Breast epithelium (tissue), 4 donors: ENCODE results near the gene MICAL2. TPM values are rescaled to one million over a fixed set of nuclear protein-coding genes. Genes with fewer than 3 reads are reported as not detected.

Source experiments
- DNase-seq, 2 donors: peaks; one replicate each; pipeline ENCODE4 v3.0.0-alpha.2; 2019; ENCODE audit warnings: low spot score in 2 of 2
- H3K27ac ChIP-seq, 2 donors: fragments of 200-600 bp; sonication (generic) in 1 of 2; one replicate each; pipeline ENCODE4 v1.5.1; 2016 to 2019; ENCODE audit warnings: mild to moderate bottlenecking in 1 of 2
- H3K27me3 ChIP-seq, 2 donors: fragments of 200-600 bp; sonication (generic) in 1 of 2; one replicate each; pipeline versions ENCODE4 v1.5.1 to v1.6.0; 2017 to 2019; ENCODE audit warnings: control low read depth in 1 of 2, mild to moderate bottlenecking in 1 of 2
- H3K36me3 ChIP-seq: fragments of 200-600 bp; one replicate; pipeline ENCODE4 v1.5.1; 2019
- H3K4me1 ChIP-seq, 2 donors: fragments of 200-600 bp; sonication (generic); one replicate each; pipeline ENCODE4 v1.5.1; 2016 to 2019; ENCODE audit warnings: control low read depth in 1 of 2
- H3K4me3 ChIP-seq, 3 donors: fragments of 200-600 bp; sonication (generic); 1 replicate in 2 of 3; 2 replicates in 1 of 3; pipeline ENCODE4 v1.5.1; 2016 to 2019; ENCODE audit warnings: mild to moderate bottlenecking in 3 of 3, moderate library complexity in 2 of 3
- H3K9me3 ChIP-seq, 2 donors: fragments of 200-600 bp; sonication (generic) in 1 of 2; one replicate each; pipeline ENCODE4 v1.5.1; 2016 to 2019; ENCODE audit warnings: control low read depth in 1 of 2
- POLR2A ChIP-seq: fragments of 450-650 bp; IDR thresholded peaks from one replicate; pipeline ENCODE4 v1.6.1; 2016; ENCODE audit warnings: antibody characterized with exemption, mild to moderate bottlenecking, moderate library complexity
- POLR2AphosphoS5 ChIP-seq, 3 donors: sonication (generic); formaldehyde crosslinking; IDR thresholded peaks; one replicate each; pipeline ENCODE4 v1.6.1; 2017; ENCODE audit warnings: antibody characterized with exemption in 3 of 3
- intact Hi-C: fragments of 100-400 bp; cut with DNase I; formaldehyde crosslinking; loops from one replicate; pipeline ENCODE4 v1.15.1; 2023; ENCODE audit warnings: low total_unique reads
- total RNA-seq, 3 donors: library from RNA; depleted of rRNA; stranded (reverse); fragments of >200 nt; gene quantifications; one replicate each; pipeline ENCODE4 v1.1.0, GENCODE V29; 2016
- TF ChIP-seq, protein P1 (sequence below), 3 donors: fragments of 450-650 bp; IDR thresholded peaks; one replicate each; pipeline ENCODE4 v1.5.1; 2016 to 2017; ENCODE audit warnings: antibody characterized with exemption in 3 of 3, mild to moderate bottlenecking in 3 of 3, moderate library complexity in 3 of 3

Gene MICAL2
- total RNA-seq, 3 donors from 2014 or later = 30.9 to 52.4 (median 38.6) TPM

DNA sequence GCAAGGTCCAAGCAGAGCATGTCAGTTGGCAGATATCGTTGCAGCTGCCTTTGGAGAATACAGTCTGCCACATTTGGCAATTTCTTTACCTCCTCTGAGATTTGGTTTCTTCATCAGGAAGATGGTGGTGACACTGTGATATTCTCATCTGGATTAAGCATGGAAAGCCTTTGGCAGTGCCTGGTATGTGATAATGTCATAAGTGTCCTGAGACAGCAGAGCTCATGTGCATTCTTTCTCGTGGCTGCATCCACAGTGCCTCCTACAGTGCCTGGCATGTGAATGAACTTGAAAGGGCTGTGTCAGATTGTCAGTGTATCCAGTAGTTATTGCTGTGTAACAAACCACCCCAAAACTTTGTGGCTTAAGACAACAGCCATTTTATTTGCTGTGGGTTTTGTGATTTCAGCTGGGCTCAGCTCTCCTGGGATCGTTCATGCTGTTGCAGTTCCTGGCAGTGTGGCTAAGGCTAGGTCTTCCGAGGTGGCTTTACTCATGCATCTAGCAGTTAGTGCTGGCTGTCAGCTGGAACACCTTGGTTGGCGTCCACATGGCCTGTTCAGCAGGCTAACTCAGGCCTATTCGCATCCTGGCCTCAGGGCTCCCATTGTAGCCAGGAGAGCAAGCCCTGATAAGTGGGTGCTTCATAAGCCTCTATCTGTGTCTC, 35.7 kb upstream of the MICAL2 start:
- Histone ChIP-seq H3K27me3 (no peaks in the 10 kb centered on the region), H3K4me3 (no peak overlapping the region), H3K36me3 (no peaks in the 10 kb centered on the region), H3K4me1 (no peaks in the 10 kb centered on the region), H3K27ac (no peak overlapping the region), H3K9me3 (no peaks in the 10 kb centered on the region)
- intact Hi-C loops = no loop called here
- no peak for DNase-seq
- TF ChIP-seq POLR2A = no peak
- TF ChIP-seq, protein P1, sequence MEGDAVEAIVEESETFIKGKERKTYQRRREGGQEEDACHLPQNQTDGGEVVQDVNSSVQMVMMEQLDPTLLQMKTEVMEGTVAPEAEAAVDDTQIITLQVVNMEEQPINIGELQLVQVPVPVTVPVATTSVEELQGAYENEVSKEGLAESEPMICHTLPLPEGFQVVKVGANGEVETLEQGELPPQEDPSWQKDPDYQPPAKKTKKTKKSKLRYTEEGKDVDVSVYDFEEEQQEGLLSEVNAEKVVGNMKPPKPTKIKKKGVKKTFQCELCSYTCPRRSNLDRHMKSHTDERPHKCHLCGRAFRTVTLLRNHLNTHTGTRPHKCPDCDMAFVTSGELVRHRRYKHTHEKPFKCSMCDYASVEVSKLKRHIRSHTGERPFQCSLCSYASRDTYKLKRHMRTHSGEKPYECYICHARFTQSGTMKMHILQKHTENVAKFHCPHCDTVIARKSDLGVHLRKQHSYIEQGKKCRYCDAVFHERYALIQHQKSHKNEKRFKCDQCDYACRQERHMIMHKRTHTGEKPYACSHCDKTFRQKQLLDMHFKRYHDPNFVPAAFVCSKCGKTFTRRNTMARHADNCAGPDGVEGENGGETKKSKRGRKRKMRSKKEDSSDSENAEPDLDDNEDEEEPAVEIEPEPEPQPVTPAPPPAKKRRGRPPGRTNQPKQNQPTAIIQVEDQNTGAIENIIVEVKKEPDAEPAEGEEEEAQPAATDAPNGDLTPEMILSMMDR (IDR thresholded peaks at IDR 0.05) = no peak

GRCh38 chr11:12075291-12075690, 35.1 kb upstream of the MICAL2 start:
- Histone ChIP-seq H3K27me3 (no peaks in the 10 kb centered on the region), H3K4me3 (no peak overlapping the region), H3K27ac (peak overlapping the region; percentile 73 to 78), H3K36me3 (no peaks in the 10 kb centered on the region), H3K4me1 (no peaks in the 10 kb centered on the region), H3K9me3 (no peaks in the 10 kb centered on the region)
- DNase-seq = no peak
- intact Hi-C loops = no loop called here
- TF ChIP-seq, protein P1 (IDR thresholded peaks at IDR 0.05) = no peak
- TF ChIP-seq POLR2AphosphoS5 (IDR thresholded peaks at IDR 0.05) (no peak), POLR2A (no peak)

GRCh38 chr11:12075822-12076821, 34.3 kb upstream of the MICAL2 start:
- peak in 1 of 2 donors; percentile 57 for DNase-seq
- H3K4me1 ChIP-seq = no peaks in the 10 kb centered on the region
- peak overlapping the region; percentile 73 to 78 for H3K27ac ChIP-seq
- no peaks in the 10 kb centered on the region for H3K27me3 ChIP-seq
- intact Hi-C loops = no loop called here
- no peaks in the 10 kb centered on the region for H3K36me3 ChIP-seq
- H3K9me3 ChIP-seq = no peaks in the 10 kb centered on the region
- H3K4me3 ChIP-seq = no peak overlapping the region
- TF ChIP-seq, protein P1 (IDR thresholded peaks at IDR 0.05) = no peak
- TF ChIP-seq POLR2A (no peak), POLR2AphosphoS5 (IDR thresholded peaks at IDR 0.05) (peak in 2 of 3 donors; percentile 27)

DNA sequence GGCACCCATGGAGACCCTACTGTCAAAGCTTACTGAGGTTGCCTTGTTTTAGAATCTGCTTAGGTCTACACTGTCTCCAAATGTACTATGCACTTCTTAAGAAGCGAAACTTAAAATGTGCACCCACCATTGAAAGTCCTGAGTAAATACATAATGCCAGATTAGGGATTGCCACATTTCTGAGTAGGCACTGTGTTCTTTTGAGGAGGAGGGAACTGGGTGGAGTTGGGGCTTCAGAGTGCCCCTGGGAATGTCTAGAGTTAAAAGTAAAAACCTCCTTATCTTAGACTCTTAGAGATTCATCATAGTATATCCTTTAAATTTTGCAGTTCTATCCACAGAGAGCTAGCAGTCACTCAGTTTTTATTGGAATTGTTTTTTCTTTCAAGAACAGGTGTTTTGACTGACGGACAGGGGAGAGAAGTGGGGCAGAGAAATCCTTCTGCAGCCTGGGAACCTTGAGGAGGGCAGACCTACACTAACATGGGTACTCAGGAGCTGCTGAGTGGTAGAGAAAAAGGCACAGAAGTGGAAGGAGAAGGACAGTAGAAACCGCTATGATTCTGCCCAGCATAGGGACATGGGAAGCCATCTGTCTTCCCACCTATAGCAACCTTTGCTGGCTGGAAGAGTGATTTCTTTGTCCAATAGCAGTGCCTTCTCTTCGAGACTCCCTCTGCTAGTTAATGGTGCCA, 33.4 kb upstream of the MICAL2 start:
- no peaks in the 10 kb centered on the region for H3K27me3 ChIP-seq
- H3K27ac ChIP-seq = peak overlapping the region; percentile 73 to 78
- TF ChIP-seq, protein P1 (IDR thresholded peaks at IDR 0.05) = no peak
- no peak for TF ChIP-seq POLR2A
- no peak for TF ChIP-seq POLR2AphosphoS5 (IDR thresholded peaks at IDR 0.05)
- no peak overlapping the region for H3K4me3 ChIP-seq
- H3K36me3 ChIP-seq = no peaks in the 10 kb centered on the region
- H3K9me3 ChIP-seq = no peaks in the 10 kb centered on the region
- no peaks in the 10 kb centered on the region for H3K4me1 ChIP-seq
- no peak for DNase-seq
- intact Hi-C loops = no loop called here
